CD14-positive monocyte (primary cell): Measurements from ENCODE around the gene C18orf63. TPM values are rescaled to one million over a fixed set of nuclear protein-coding genes. Genes with fewer than 3 reads are reported as not detected.

Experiments
- DNase-seq, 3 donors: peaks; one replicate each; pipeline ENCODE4 v3.0.0-alpha.2; 2011 to 2022
- H2AFZ ChIP-seq: 2 replicates; pipeline ENCODE4 v1.6.0; 2012; ENCODE audit warnings: mild to moderate bottlenecking, low read depth, low read length, inconsistent platforms; ENCODE audit not compliant: insufficient read depth, poor library complexity, severe bottlenecking
- H3K27ac ChIP-seq, 2 donors: 1 replicate in 1 of 2; 2 replicates in 1 of 2; pipeline ENCODE4 v1.5.1; 2012 to 2013; ENCODE audit warnings: low read length in 2 of 2, control low read depth in 1 of 2, inconsistent platforms in 1 of 2, low read depth in 1 of 2, mild to moderate bottlenecking in 1 of 2
- H3K27me3 ChIP-seq, 2 donors: one replicate each; pipeline versions ENCODE4 v1.6.0 to v1.6.1; 2011 to 2013; ENCODE audit warnings: low read length in 2 of 2; ENCODE audit not compliant: control insufficient read depth in 2 of 2, insufficient read depth in 2 of 2
- H3K36me3 ChIP-seq, 2 donors: replicated peaks in 1 of 2; 1 replicate in 1 of 2; 2 replicates in 1 of 2; pipeline versions ENCODE4 v1.5.1 to v1.6.1; 2012 to 2013; ENCODE audit warnings: low read length in 2 of 2, control low read depth in 1 of 2, inconsistent platforms in 1 of 2, mild to moderate bottlenecking in 1 of 2; ENCODE audit not compliant: insufficient read depth in 2 of 2, control insufficient read depth in 1 of 2
- H3K4me1 ChIP-seq, 2 donors: 1 replicate in 1 of 2; 2 replicates in 1 of 2; pipeline versions ENCODE4 v1.5.1 to v1.6.1; 2012 to 2013; ENCODE audit warnings: low read length in 2 of 2, control low read depth in 1 of 2, inconsistent platforms in 1 of 2, mild to moderate bottlenecking in 1 of 2, moderate library complexity in 1 of 2; ENCODE audit not compliant: insufficient read depth in 2 of 2, control insufficient read depth in 1 of 2
- H3K4me2 ChIP-seq: replicated peaks from 2 replicates; pipeline ENCODE3; 2012; ENCODE audit warnings: low read length, moderate library complexity, mild to moderate bottlenecking; ENCODE audit not compliant: poor library complexity, severe bottlenecking; ENCODE audit errors: extremely low read depth
- H3K4me3 ChIP-seq, 3 experiments: fragments of 200-600 bp in 1 of 3; sonication (generic) in 1 of 3; replicated peaks in 1 of 3; 1 replicate in 2 of 3; 2 replicates in 1 of 3; pipeline ENCODE4 v1.5.1; 2011 to 2013; ENCODE audit warnings: low read length in 3 of 3, mild to moderate bottlenecking in 3 of 3, control low read depth in 2 of 3, low read depth in 2 of 3, inconsistent platforms in 1 of 3, moderate library complexity in 1 of 3
- H3K79me2 ChIP-seq: 2 replicates; pipeline ENCODE4 v1.6.0; 2012; ENCODE audit warnings: mild to moderate bottlenecking, control low read depth, inconsistent platforms, low read length, moderate library complexity; ENCODE audit not compliant: insufficient read depth
- H3K9ac ChIP-seq: 2 replicates; pipeline ENCODE4 v1.6.0; 2017; ENCODE audit warnings: low read length, mild to moderate bottlenecking; ENCODE audit not compliant: insufficient read depth, poor library complexity, severe bottlenecking
- H3K9me3 ChIP-seq, 2 donors: replicated peaks in 1 of 2; 1 replicate in 1 of 2; 2 replicates in 1 of 2; pipeline versions ENCODE4 v1.5.1 to v1.6.1; 2012 to 2013; ENCODE audit warnings: low read length in 2 of 2, control low read depth in 1 of 2; ENCODE audit not compliant: control insufficient read depth in 1 of 2, insufficient read depth in 1 of 2
- H4K20me1 ChIP-seq: 2 replicates; pipeline ENCODE4 v1.6.0; 2012; ENCODE audit warnings: mild to moderate bottlenecking, low read length, control low read depth, moderate library complexity; ENCODE audit not compliant: insufficient read depth
- H3K27ac Mint-ChIP-seq, 7 donors: one replicate each; pipeline ENCODE4 v1.8.0; 2020; ENCODE audit warnings: mild to moderate bottlenecking in 7 of 7, mixed read lengths in 7 of 7, moderate library complexity in 6 of 7, inconsistent platforms in 2 of 7
- H3K27me3 Mint-ChIP-seq, 3 donors: one replicate each; pipeline ENCODE4 v1.8.0; 2021 to 2022; ENCODE audit warnings: low read depth in 3 of 3, mild to moderate bottlenecking in 3 of 3, mixed read lengths in 3 of 3, moderate library complexity in 3 of 3, inconsistent platforms in 1 of 3
- H3K36me3 Mint-ChIP-seq, 2 donors: one replicate each; pipeline ENCODE4 v1.8.0; 2020; ENCODE audit warnings: mixed read lengths in 2 of 2, inconsistent platforms in 1 of 2, mild to moderate bottlenecking in 1 of 2
- H3K4me1 Mint-ChIP-seq: one replicate; pipeline ENCODE4 v1.8.0; 2020; ENCODE audit warnings: mild to moderate bottlenecking, mixed read lengths
- H3K4me3 Mint-ChIP-seq, 2 donors: one replicate each; pipeline ENCODE4 v1.8.0; 2020; ENCODE audit warnings: mild to moderate bottlenecking in 2 of 2, mixed read lengths in 2 of 2, moderate library complexity in 1 of 2
- H3K9me3 Mint-ChIP-seq, 7 donors: one replicate each; pipeline ENCODE4 v1.8.0; 2020 to 2022; ENCODE audit warnings: mixed read lengths in 7 of 7, mild to moderate bottlenecking in 6 of 7, moderate library complexity in 6 of 7, inconsistent platforms in 2 of 7
- CTCF ChIP-seq: fragments of 200-600 bp; IDR thresholded peaks from one replicate; pipeline ENCODE4 v1.8.0; 2022; ENCODE audit warnings: antibody characterized with exemption, mild to moderate bottlenecking
- WGBS: methylation state at CpG from one replicate; pipeline ENCODE4 v1.1.5; 2013; ENCODE audit warnings: missing lambda C conversion rate; ENCODE audit not compliant: insufficient coverage; 5-methylcytosine and 5-hydroxymethylcytosine counted together
- intact Hi-C, 2 donors: fragments of 100-400 bp; cut with micrococcal nuclease; formaldehyde crosslinking; loops; one replicate each; pipeline versions ENCODE4 v1.15.0 to v1.15.1; 2023
- polyA plus RNA-seq, 3 donors: library from polyadenylated mRNA; depleted of rRNA in 1 of 3; unstranded in 2 of 3; stranded (reverse) in 1 of 3; fragments of 300-500 nt in 2 of 3; fragments of >200 nt in 1 of 3; fragmentation: Illumina TruSeq in 2 of 3; gene quantifications; 1 replicate in 2 of 3; 2 replicates in 1 of 3; pipeline ENCODE4 v1.2.3, GENCODE V29; 2012 to 2021

The C18orf63 gene
- polyA plus RNA-seq, 3 donors = not detected

GRCh38 chr18:74378179-74378682, 62.6 kb downstream of the C18orf63 start:
- Histone ChIP-seq H3K27me3 (no peaks in the 10 kb centered on the region), H3K27ac (no peak overlapping the region), H3K9ac (no peak overlapping the region), H3K9me3 (peaks cover 0 to 6% of the 10 kb centered on the region in 2 donors), H3K36me3 (no peaks in the 10 kb centered on the region), H3K4me3 (no peak overlapping the region), H4K20me1 (no peaks in the 10 kb centered on the region), H3K79me2 (no peaks in the 10 kb centered on the region), H3K4me2 (no peak overlapping the region), H2AFZ (peak overlapping the region; percentile 49), H3K4me1 (peaks cover 11 to 13% of the 10 kb centered on the region in 2 donors)
- H3K4me1 Mint-ChIP-seq = peaks cover 15% of the 10 kb centered on the region
- DNase-seq = peak in 1 of 3 donors; percentile 7
- H3K36me3 Mint-ChIP-seq = no peaks in the 10 kb centered on the region
- peaks cover 0 to 2% (median 0%) of the 10 kb centered on the region in 3 donors for H3K27me3 Mint-ChIP-seq
- H3K27ac Mint-ChIP-seq = peak overlapping the region in 3 of 7 donors; percentile 47 to 67 (median 51)
- peaks cover 0 to 7% (median 0%) of the 10 kb centered on the region in 7 donors for H3K9me3 Mint-ChIP-seq
- 29% methylated on average over 4 of the region's 4 CpGs for WGBS
- no peak overlapping the region for H3K4me3 Mint-ChIP-seq
- no peak for TF ChIP-seq CTCF
- intact Hi-C loops = no loop called here

- no peak for DNase-seq
Measured at GRCh38 chr18:74380916-74381315, 65.3 kb downstream of the C18orf63 start.

More at GRCh38 chr18:74380916-74381315, 65.3 kb downstream of the C18orf63 start:
- H3K9ac ChIP-seq = no peak overlapping the region
- H3K4me2 ChIP-seq = no peak overlapping the region
- no peak overlapping the region for H3K27ac Mint-ChIP-seq
- peaks cover 0 to 2% (median 0%) of the 10 kb centered on the region in 3 donors for H3K27me3 Mint-ChIP-seq
- H3K36me3 ChIP-seq = no peaks in the 10 kb centered on the region
- peaks cover 11 to 13% of the 10 kb centered on the region in 2 donors for H3K4me1 ChIP-seq
- no peaks in the 10 kb centered on the region for H3K36me3 Mint-ChIP-seq
- H3K27ac ChIP-seq = no peak overlapping the region
- intact Hi-C loops = no loop called here
- peaks cover 0 to 6% of the 10 kb centered on the region in 2 donors for H3K9me3 ChIP-seq
- no peaks in the 10 kb centered on the region for H4K20me1 ChIP-seq
- no peak overlapping the region for H3K4me3 Mint-ChIP-seq
- TF ChIP-seq CTCF = no peak
- no peak overlapping the region for H2AFZ ChIP-seq
- no peak overlapping the region for H3K4me3 ChIP-seq
- peaks cover 0 to 7% (median 0%) of the 10 kb centered on the region in 7 donors for H3K9me3 Mint-ChIP-seq
- WGBS = 92% methylated on average over 7 of the region's 10 CpGs
- peaks cover 15% of the 10 kb centered on the region for H3K4me1 Mint-ChIP-seq
- H3K27me3 ChIP-seq = no peaks in the 10 kb centered on the region
- H3K79me2 ChIP-seq = no peaks in the 10 kb centered on the region
